ENCODE results near the gene KCTD20.
"Not testable (repeated sequence)": the region's sequence is repeated elsewhere in the genome, so short reads cannot be mapped to it uniquely, and the experiment has no call there.

Gene KCTD20

GRCh38 chr6:36442671-36443470 lies at the start of gene KCTD20, which contains the start of gene PXT1:
TSS of gene KCTD20 (plus strand) at chr6:36443000. CDS start at chr6:36470098, 27,098 bp downstream.
TSS of gene PXT1 (minus strand) at chr6:36442854. CDS start at chr6:36426082, 16,772 bp downstream.
- peak; percentile 84 for DNase-seq

- DNase-seq: no peak
These were observed 42.8 kb upstream of the KCTD20 start for GRCh38 chr6:36399970-36400369.

- DNase-seq: no peak
These were observed 40.3 kb upstream of the KCTD20 start for GRCh38 chr6:36402481-36402880.

GRCh38 chr6:36404164-36404563 lies 38.6 kb upstream of the KCTD20 start:
- DNase-seq: no peak

GRCh38 chr6:36409718-36410117 lies 33.1 kb upstream of the KCTD20 start:
- DNase-seq: not testable (repeated sequence)

- DNase-seq: no peak
These were observed 29.0 kb upstream of the KCTD20 start for GRCh38 chr6:36413489-36414480.

- peak; percentile 66 for DNase-seq
These were observed 28.3 kb upstream of the KCTD20 start for GRCh38 chr6:36414481-36414880.

GRCh38 chr6:36418558-36418957 lies 24.2 kb upstream of the KCTD20 start:
- DNase-seq: no peak

- no peak for DNase-seq
These were observed 23.5 kb upstream of the KCTD20 start for GRCh38 chr6:36419310-36419709.

- DNase-seq: no peak
These were observed 20.1 kb upstream of the KCTD20 start for GRCh38 chr6:36422714-36423100.

GRCh38 chr6:36423101-36423824 lies 19.5 kb upstream of the KCTD20 start:
- peak; percentile 98 for DNase-seq

- DNase-seq: no peak
These were observed 16.2 kb upstream of the KCTD20 start for GRCh38 chr6:36426622-36427021.

- no peak for DNase-seq
These were observed 13.9 kb upstream of the KCTD20 start for GRCh38 chr6:36428911-36429310.

GRCh38 chr6:36430351-36430750 lies 12.4 kb upstream of the KCTD20 start:
- peak; percentile 51 for DNase-seq

GRCh38 chr6:36431197-36431596 lies 11.6 kb upstream of the KCTD20 start:
- no peak for DNase-seq

- peak; percentile 88 for DNase-seq
These were observed 10.6 kb upstream of the KCTD20 start for GRCh38 chr6:36432151-36432671.

GRCh38 chr6:36436466-36436865 lies 6.3 kb upstream of the KCTD20 start:
- peak; percentile 84 for DNase-seq

GRCh38 chr6:36441307-36441894 lies 1.4 kb upstream of the KCTD20 start:
- DNase-seq: peak; percentile 97

- DNase-seq: no peak
These were observed 613 bp upstream of the KCTD20 start for GRCh38 chr6:36442103-36442670.

- no peak for DNase-seq
These were observed 950 bp downstream of the KCTD20 start for GRCh38 chr6:36443471-36444428.

GRCh38 chr6:36444470-36444869 lies 1.7 kb downstream of the KCTD20 start:
- peak; percentile 81 for DNase-seq

Data from fibroblast of upper back skin (primary cell).